Endodermal cell (in vitro differentiated cells): ENCODE results near the gene SCUBE1. TPM values are rescaled to one million over a fixed set of nuclear protein-coding genes. Genes with fewer than 3 reads are reported as not detected.

Experiments
- DNase-seq: peaks from one replicate; pipeline ENCODE4 v3.0.0-alpha.2; 2017
- H3K27ac ChIP-seq: 2 replicates; pipeline ENCODE4 v1.5.1; 2013; ENCODE audit warnings: mild to moderate bottlenecking, low read depth, low read length, moderate library complexity
- H3K27me3 ChIP-seq: 2 replicates; pipeline ENCODE4 v1.6.1; 2013; ENCODE audit warnings: mild to moderate bottlenecking, low read length, moderate library complexity; ENCODE audit not compliant: insufficient read depth, control insufficient read depth, poor library complexity, severe bottlenecking
- H3K36me3 ChIP-seq: 2 replicates; pipeline ENCODE4 v1.7.0; 2013; ENCODE audit warnings: mild to moderate bottlenecking, low read length, moderate library complexity; ENCODE audit not compliant: control insufficient read depth, insufficient read depth
- H3K4me1 ChIP-seq: one replicate; pipeline ENCODE4 v1.7.0; 2013; ENCODE audit warnings: low read length; ENCODE audit not compliant: control insufficient read depth, insufficient read depth
- H3K4me3 ChIP-seq: 2 replicates; pipeline ENCODE4 v1.5.1; 2013; ENCODE audit warnings: mild to moderate bottlenecking, low read length, moderate library complexity
- H3K9ac ChIP-seq: 2 replicates; pipeline ENCODE4 v1.6.1; 2013; ENCODE audit warnings: mild to moderate bottlenecking, low read length, moderate library complexity; ENCODE audit not compliant: poor library complexity, severe bottlenecking; ENCODE audit errors: extremely low read depth
- H3K9me3 ChIP-seq: 2 replicates; pipeline ENCODE4 v1.6.1; 2013; ENCODE audit warnings: mild to moderate bottlenecking, low read length, moderate library complexity; ENCODE audit not compliant: control insufficient read depth
- H3K27ac Mint-ChIP-seq: 2 replicates; pipeline ENCODE4 v1.8.0; 2020; ENCODE audit warnings: mixed read lengths
- H3K27me3 Mint-ChIP-seq: 2 replicates; pipeline ENCODE4 v1.8.0; 2021; ENCODE audit warnings: mild to moderate bottlenecking, mixed read lengths; ENCODE audit not compliant: insufficient read depth
- H3K36me3 Mint-ChIP-seq: 2 replicates; pipeline ENCODE4 v1.8.0; 2020; ENCODE audit warnings: low read depth, mixed read lengths
- H3K4me1 Mint-ChIP-seq: 2 replicates; pipeline ENCODE4 v1.8.0; 2020; ENCODE audit warnings: mixed read lengths
- H3K4me3 Mint-ChIP-seq: 2 replicates; pipeline ENCODE4 v1.8.0; 2020; ENCODE audit warnings: mild to moderate bottlenecking, moderate library complexity, mixed read lengths
- H3K9me3 Mint-ChIP-seq: 2 replicates; pipeline ENCODE4 v1.8.0; 2020; ENCODE audit warnings: mild to moderate bottlenecking, mixed read lengths
- WGBS, 2 experiments: methylation state at CpG; one replicate each; pipeline versions ENCODE4 v1.1.5 to v1.1.7; 2013; ENCODE audit warnings: missing lambda C conversion rate in 2 of 2, mixed read lengths in 1 of 2; ENCODE audit not compliant: insufficient coverage in 1 of 2, insufficient read length in 1 of 2; 5-methylcytosine and 5-hydroxymethylcytosine counted together
- total RNA-seq, 2 donors: library from RNA; stranded (reverse); fragmentation: NEBNext Ultra II Directional in 1 of 2; extraction: Animal tissue kit (Norgen Biotek cat#: 25700) in 1 of 2; gene quantifications; 2 replicates in 1 of 2; 3 replicates in 1 of 2; pipeline ENCODE4 v1.2.1, GENCODE V29; 2021
- TF ChIP-seq, protein P1 (sequence below): fragments of 200-600 bp; sonication (generic); conservative IDR thresholded peaks from 2 replicates; pipeline ENCODE4 v1.5.0; 2021; ENCODE audit warnings: antibody characterized with exemption, mild to moderate bottlenecking

The SCUBE1 gene
- total RNA-seq, 2 donors from 2014 or later, result 0.13 to 0.95 TPM

DNA sequence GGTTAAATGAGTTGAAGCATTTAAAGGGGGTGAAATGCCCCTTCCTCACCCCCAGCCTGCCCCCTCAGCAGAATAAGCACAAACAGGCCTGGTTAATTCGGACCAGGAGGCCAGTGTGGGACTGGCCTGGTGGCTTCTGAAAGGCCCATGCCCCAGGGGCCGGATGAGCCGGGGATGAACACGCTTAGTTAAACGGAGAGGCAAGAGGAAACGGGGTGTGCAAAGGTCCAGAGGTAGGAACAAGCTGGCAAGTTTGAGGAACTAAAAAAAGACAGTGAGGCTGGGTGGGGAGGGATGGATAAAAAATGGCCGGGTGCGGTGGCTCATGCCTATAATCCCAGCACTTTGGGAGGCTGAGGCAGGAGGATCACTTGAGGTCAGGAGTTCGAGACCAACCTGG, 11.5 kb downstream of the SCUBE1 start:
- Histone ChIP-seq H3K9ac (no peak overlapping the region), H3K27ac (no peak overlapping the region), H3K9me3 (no peaks in the 10 kb centered on the region), H3K4me1 (no peaks in the 10 kb centered on the region), H3K36me3 (no peaks in the 10 kb centered on the region), H3K27me3 (no peaks in the 10 kb centered on the region), H3K4me3 (no peak overlapping the region)
- H3K36me3 Mint-ChIP-seq, result no peaks in the 10 kb centered on the region
- H3K27me3 Mint-ChIP-seq, result peaks cover 9% of the 10 kb centered on the region
- 91 to 92% methylated on average over 6 to 8 of the region's 9 CpGs for WGBS, 2 experiments
- no peak overlapping the region for H3K4me3 Mint-ChIP-seq
- no peak for DNase-seq
- H3K9me3 Mint-ChIP-seq, result no peaks in the 10 kb centered on the region
- TF ChIP-seq, protein P1, sequence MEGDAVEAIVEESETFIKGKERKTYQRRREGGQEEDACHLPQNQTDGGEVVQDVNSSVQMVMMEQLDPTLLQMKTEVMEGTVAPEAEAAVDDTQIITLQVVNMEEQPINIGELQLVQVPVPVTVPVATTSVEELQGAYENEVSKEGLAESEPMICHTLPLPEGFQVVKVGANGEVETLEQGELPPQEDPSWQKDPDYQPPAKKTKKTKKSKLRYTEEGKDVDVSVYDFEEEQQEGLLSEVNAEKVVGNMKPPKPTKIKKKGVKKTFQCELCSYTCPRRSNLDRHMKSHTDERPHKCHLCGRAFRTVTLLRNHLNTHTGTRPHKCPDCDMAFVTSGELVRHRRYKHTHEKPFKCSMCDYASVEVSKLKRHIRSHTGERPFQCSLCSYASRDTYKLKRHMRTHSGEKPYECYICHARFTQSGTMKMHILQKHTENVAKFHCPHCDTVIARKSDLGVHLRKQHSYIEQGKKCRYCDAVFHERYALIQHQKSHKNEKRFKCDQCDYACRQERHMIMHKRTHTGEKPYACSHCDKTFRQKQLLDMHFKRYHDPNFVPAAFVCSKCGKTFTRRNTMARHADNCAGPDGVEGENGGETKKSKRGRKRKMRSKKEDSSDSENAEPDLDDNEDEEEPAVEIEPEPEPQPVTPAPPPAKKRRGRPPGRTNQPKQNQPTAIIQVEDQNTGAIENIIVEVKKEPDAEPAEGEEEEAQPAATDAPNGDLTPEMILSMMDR, result no peak
- H3K4me1 Mint-ChIP-seq, result peaks cover 6% of the 10 kb centered on the region
- H3K27ac Mint-ChIP-seq, result no peak overlapping the region

DNA sequence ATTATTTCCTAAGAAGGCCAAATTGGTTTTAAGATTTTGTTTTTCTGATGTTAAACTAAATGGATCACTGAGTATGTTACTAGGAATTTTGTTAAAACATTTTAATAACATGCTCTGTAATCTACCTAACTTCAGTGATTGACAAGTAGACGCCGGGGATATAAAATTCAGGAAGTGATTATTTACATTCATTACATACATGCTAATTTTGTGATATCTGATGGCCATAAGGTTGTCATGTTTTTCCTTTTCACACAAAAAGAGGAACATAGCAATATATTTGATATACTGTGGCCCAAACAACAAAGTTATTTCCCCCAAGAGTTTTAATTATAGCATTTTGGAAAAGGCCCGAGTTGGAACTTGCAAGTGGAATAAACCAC, 12.1 kb downstream of the SCUBE1 start:
- 76% methylated on average over 1 of the region's 3 CpGs; no CpG with 5 or more reads in 1 of the 2 experiments for WGBS, 2 experiments
- TF ChIP-seq, protein P1, result no peak
- Histone ChIP-seq H3K4me3 (no peak overlapping the region), H3K36me3 (no peaks in the 10 kb centered on the region), H3K27ac (no peak overlapping the region), H3K4me1 (no peaks in the 10 kb centered on the region), H3K9ac (no peak overlapping the region), H3K9me3 (no peaks in the 10 kb centered on the region), H3K27me3 (no peaks in the 10 kb centered on the region)
- no peak overlapping the region for H3K27ac Mint-ChIP-seq
- H3K27me3 Mint-ChIP-seq, result peaks cover 11% of the 10 kb centered on the region
- H3K4me3 Mint-ChIP-seq, result no peak overlapping the region
- H3K9me3 Mint-ChIP-seq, result no peaks in the 10 kb centered on the region
- H3K4me1 Mint-ChIP-seq, result peaks cover 10% of the 10 kb centered on the region
- no peak for DNase-seq
- no peaks in the 10 kb centered on the region for H3K36me3 Mint-ChIP-seq

DNA sequence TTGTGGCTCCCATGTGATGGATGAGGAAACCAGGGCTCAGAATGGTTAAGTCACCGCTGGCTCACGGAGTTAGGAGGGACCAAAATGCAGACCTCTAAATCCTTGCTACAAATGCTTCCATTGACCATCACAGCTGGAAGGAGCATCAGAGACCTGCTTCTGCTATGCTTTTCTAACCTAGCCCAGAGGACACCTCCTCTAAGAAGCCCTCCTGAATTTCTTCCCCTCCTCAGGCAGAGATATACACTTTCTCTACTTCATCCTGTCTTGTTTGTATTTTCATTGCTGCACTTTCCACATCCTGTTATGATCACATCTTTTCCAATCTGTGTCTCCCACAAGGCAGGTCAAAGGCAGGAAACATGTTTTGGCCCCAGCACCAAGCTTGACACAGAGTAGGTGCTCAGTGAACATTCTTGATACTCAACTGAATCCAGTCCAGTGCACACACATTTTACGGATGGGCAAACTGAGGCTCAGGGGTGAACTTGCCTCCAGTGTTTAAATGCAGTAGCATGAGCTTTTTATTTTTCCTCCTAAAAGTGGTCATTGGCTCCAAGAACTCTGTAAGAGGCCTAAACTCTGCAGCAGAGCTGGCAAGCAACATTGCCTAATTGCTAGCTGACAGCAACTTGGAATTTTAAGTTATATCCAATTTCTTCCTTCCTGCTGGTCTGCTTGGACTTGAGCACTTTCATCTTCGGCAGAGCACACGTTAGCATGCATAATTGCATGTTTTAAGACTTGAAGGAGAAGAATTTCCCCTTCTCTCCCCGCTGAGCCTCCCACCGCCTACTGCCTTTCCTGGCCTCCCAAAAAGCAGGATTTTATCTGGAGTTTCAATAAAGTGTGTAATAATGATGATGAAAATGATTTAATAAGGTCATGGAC, 12.7 kb downstream of the SCUBE1 start:
- Histone ChIP-seq H3K27me3 (no peaks in the 10 kb centered on the region), H3K4me3 (no peak overlapping the region), H3K27ac (peak overlapping the region; percentile 42), H3K9ac (no peak overlapping the region), H3K36me3 (no peaks in the 10 kb centered on the region), H3K9me3 (no peaks in the 10 kb centered on the region), H3K4me1 (no peaks in the 10 kb centered on the region)
- no peaks in the 10 kb centered on the region for H3K9me3 Mint-ChIP-seq
- no peak overlapping the region for H3K4me3 Mint-ChIP-seq
- H3K27me3 Mint-ChIP-seq, result peaks cover 11% of the 10 kb centered on the region
- TF ChIP-seq, protein P1, result no peak
- H3K4me1 Mint-ChIP-seq, result peaks cover 10% of the 10 kb centered on the region
- peak; percentile 18 for DNase-seq
- H3K36me3 Mint-ChIP-seq, result no peaks in the 10 kb centered on the region
- whole genome bisulfite sequencing, 2 experiments, result 76 to 87% methylated on average over 4 to 7 of the region's 7 CpGs
- H3K27ac Mint-ChIP-seq, result no peak overlapping the region
